Measurements from ENCODE around the gene DYRK1B.

DNA sequence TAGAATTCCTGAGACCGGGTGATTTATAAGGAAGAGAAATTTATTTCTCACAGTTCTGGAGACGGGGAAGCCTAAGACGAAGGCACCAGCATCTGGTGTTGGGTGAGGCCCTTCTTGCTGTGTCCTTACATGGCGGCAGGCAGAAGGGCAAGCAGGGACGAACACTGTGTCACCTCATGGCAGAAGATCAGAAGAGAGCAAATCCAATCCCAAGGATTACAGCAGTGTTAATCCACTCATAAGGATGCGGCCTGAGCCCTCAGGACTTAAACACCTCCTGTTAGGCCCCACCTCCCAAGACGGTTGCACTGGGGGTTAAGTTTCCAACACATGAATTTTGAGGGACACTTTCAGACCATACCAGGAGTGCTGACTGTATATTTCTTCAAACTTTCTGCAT lies 18.9 kb upstream of the DYRK1B start:
- TF ChIP-seq CTCF (IDR thresholded peaks at IDR 0.05) (no peak), POLR2A (IDR thresholded peaks at IDR 0.05; ENCODE audit: low read depth) (no peak)
